ENCODE results near the gene GH1.

DNA sequence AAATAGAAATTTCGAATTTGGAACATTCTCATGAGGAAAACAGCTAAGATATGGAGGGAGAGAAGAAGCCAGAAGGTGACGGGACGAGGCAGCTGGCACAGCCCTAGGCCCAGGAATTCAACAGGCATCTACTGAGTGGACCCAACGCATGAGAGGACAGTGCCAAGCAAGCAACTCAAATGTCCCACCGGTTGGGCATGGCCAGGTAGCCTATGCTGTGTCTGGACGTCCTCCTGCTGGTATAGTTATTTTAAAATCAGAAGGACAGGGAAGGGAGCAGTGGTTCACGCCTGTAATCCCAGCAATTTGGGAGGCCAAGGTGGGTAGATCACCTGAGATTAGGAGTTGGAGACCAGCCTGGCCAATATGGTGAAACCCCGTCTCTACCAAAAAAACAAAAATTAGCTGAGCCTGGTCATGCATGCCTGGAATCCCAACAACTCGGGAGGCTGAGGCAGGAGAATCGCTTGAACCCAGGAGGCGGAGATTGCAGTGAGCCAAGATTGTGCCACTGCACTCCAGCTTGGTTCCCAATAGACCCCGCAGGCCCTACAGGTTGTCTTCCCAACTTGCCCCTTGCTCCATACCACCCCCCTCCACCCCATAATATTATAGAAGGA is 2.0 kb downstream of the GH1 start:
- TF ChIP-seq POLR2AphosphoS5 (IDR thresholded peaks at IDR 0.05; ENCODE audit: low read depth, low read length) (no peak), TAF1 (IDR thresholded peaks at IDR 0.05; ENCODE audit: borderline replicate concordance, low read depth, low read length) (no peak), POLR2A (IDR thresholded peaks at IDR 0.05; ENCODE audit: low read depth, low read length) (no peak)
